GM21619 (cell line): ENCODE measurements around the gene ZNF592.
"Not testable (repeated sequence)": the region's sequence is repeated elsewhere in the genome, so short reads cannot be mapped to it uniquely, and the experiment has no call there.

Experiments used
- ATAC-seq: cut with Tn5 transposase; IDR thresholded peaks from one replicate; pipeline ENCODE4 v1.9.1; 2021; ENCODE audit not compliant: unreplicated experiment

ZNF592 gene

GRCh38 chr15:84845631-84846030 is 97.2 kb downstream of the ZNF592 start:
- ATAC-seq: not testable (repeated sequence)

GRCh38 chr15:84846269-84846668 is 97.9 kb downstream of the ZNF592 start:
- ATAC-seq: no peak

GRCh38 chr15:84847382-84847781 is 99.0 kb downstream of the ZNF592 start:
- no peak for ATAC-seq

- no peak for ATAC-seq
These were observed 103.8 kb downstream of the ZNF592 start for GRCh38 chr15:84852212-84852611.

- ATAC-seq: no peak
These were observed 106.7 kb downstream of the ZNF592 start for GRCh38 chr15:84855136-84855535.

GRCh38 chr15:84855765-84856164 is 107.4 kb downstream of the ZNF592 start:
- no peak for ATAC-seq
